HG02852 (cell line): ENCODE data around the gene OR11G2.
"Not testable (repeated sequence)": the region's sequence is repeated elsewhere in the genome, so short reads cannot be mapped to it uniquely, and the experiment has no call there.

ENCODE experiments used
- ATAC-seq: cut with Tn5 transposase; IDR thresholded peaks from one replicate; pipeline ENCODE4 v1.9.1; 2021; ENCODE audit warnings: mild to moderate bottlenecking, moderate library complexity; ENCODE audit not compliant: unreplicated experiment

The OR11G2 gene

DNA sequence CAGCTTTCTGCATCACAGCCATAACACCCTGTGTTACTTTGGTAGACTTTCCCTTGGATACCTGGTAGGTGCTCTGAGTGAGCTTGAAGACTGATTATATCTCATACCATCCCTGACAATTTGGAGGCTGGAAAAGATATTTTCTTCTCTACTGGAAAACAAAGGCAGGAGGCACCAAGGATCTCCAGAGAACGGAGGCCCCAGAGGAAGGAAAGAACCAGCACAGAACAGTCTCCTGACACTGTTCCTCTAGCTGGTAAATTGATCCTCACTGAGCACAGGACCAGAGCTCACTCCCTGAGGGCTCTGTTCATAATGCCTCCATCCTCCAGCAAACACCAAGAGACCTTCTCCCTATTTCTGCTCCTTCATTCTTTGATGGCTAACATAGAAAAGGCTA, at the start of gene OR11G2:
Gene OR11G2, plus strand, starts transcription at position 301 of the 400 bp plus-strand sequence. CDS start 6,542 bp downstream, outside the sequence.
- no peak for ATAC-seq

DNA sequence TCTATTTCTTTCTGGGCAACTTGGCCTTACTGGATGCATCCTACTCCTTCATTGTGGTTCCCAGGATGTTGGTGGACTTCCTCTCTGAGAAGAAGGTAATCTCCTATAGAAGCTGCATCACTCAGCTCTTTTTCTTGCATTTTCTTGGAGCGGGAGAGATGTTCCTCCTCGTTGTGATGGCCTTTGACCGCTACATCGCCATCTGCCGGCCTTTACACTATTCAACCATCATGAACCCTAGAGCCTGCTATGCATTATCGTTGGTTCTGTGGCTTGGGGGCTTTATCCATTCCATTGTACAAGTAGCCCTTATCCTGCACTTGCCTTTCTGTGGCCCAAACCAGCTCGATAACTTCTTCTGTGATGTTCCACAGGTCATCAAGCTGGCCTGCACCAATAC, 46.8 kb upstream of the OR11G2 start:
- ATAC-seq = no peak

DNA sequence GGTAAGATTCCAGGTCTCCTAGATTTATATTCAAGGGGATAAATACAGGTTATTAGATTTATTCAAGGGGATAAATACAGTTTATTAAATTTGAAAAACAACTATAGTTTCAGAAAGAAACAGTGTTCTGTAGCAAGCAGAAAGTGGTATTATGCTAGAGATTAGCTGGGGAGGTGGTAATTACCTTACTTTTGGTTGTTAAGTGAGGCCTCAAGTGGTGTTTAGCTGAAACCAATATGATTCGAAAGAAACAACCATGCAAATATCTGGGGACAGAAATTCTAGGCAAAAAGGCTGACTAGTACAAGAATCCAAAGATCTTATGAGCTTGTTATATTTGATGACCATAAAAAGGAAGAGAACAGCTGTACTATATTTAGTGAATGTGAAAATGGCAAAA, 45.9 kb upstream of the OR11G2 start:
- no peak for ATAC-seq

- no peak for ATAC-seq
These were observed 26.2 kb upstream of the OR11G2 start for GRCh38 chr14:20164462-20164861.

DNA sequence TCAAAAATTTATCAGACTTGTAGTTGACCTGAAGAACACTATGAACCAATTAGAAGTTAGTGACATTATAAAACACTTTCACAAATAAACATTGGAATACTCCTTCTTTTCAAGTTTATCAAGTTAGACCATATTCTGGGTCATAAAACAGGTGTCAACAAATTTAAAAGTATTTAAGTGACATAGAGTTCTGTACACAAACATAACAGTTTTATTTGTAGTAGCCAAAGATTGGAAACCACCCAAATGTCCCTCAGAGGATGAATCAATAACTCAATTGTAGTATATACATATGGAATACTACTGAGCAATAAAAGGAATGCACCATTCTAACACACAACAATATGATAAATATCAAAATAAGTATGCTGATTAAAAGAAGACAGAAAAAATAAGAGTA, 23.6 kb upstream of the OR11G2 start:
- ATAC-seq = no peak

- not testable (repeated sequence) for ATAC-seq
These were observed 20.8 kb upstream of the OR11G2 start for GRCh38 chr14:20169852-20170251.

DNA sequence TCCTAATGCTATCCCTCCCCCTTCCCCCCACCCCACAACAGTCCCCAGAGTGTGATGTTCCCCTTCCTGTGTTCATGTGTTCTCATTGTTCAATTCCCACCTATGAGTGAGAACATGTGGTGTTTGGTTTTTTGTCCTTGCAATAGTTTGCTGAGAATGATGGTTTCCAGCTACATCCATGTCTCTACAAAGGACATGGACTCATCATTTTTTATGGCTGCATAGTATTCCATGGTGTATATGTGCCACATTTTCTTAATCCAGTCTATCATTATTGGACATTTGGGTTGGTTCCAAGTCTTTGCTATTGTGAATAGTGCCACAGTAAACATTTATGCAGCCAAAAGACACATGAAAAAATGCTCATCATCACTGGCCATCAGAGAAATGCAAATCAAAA, 16.5 kb upstream of the OR11G2 start:
- not testable (repeated sequence) for ATAC-seq

- ATAC-seq = no peak
These were observed 14.4 kb upstream of the OR11G2 start for GRCh38 chr14:20176330-20176729.

GRCh38 chr14:20177433-20177974, 13.2 kb upstream of the OR11G2 start:
- no peak for ATAC-seq

- ATAC-seq = no peak
These were observed 11.5 kb upstream of the OR11G2 start for GRCh38 chr14:20179218-20179617.

- no peak for ATAC-seq
These were observed 10.8 kb upstream of the OR11G2 start for GRCh38 chr14:20179880-20180279.

- no peak for ATAC-seq
These were observed 10.2 kb upstream of the OR11G2 start for GRCh38 chr14:20180486-20180885.

DNA sequence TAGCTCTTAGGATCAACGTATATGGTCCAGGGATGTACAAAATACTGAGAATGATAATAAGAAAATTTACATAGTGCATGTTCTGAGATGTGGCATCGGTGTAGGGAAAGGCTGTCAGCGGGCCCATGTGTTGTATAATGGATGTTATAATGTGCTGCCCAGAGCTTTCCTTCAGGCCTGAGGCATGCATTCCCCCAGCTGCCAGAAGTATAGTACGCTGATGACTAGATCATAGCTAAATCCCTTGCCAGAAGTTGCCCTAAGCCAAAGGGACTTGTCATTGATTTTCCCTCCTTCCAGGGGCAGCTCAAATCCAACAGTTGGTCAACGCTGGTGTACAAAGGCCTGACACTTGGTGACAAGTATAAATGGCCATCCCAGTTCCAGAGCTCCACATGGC, 6.5 kb upstream of the OR11G2 start:
- ATAC-seq = no peak

- ATAC-seq = no peak
These were observed 700 bp downstream of the OR11G2 start for GRCh38 chr14:20191396-20191795.

DNA sequence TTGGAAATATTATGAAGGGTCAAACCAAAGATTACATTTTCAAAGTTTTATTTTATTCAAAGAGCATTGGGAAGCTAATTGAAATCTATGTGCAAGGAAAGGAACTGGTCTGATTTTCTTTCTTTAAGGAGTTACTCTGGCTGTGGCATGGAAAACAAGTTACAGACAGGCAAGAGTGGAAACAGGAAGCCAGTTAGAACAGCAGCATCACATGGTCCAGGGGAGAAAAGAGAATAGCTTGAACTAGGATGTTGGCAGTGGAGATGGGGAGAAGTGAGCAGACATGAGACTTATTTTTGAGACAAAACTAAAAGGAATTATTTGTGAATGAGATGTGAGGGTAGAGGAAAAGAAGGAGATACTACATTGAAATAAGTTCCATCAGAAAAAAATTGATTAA, 3.4 kb downstream of the OR11G2 start:
- no peak for ATAC-seq

GRCh38 chr14:20195170-20195569, 4.5 kb downstream of the OR11G2 start:
- ATAC-seq = not testable (repeated sequence)

DNA sequence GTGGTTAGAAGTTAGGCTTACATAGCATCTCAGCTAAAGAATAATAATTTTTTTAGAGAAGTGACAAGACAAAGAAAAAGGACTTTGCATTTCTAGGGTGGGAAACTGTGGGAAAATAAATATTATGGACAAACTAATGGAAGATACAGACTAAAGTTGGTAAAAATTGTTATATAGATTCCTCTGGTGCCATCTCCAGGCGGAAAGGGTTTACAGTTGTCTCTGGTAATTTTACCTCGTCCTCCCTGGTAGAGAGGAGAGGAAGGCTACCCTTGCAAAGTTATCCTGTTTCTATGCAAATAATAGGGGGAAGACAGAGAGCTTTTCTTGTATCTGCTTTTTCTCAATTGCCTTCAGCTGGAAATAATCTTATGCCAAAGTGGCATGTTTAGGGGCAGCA, 5.2 kb downstream of the OR11G2 start:
- no peak for ATAC-seq

DNA sequence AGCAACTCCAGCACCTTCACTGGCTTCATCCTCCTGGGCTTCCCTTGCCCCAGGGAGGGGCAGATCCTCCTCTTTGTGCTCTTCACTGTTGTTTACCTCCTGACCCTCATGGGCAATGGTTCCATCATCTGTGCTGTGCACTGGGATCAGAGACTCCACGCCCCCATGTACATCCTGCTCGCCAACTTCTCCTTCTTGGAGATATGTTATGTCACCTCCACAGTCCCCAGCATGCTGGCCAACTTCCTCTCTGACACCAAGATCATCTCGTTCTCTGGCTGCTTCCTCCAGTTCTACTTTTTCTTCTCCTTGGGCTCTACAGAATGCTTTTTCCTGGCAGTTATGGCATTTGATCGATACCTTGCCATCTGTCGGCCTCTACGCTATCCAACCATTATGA, 6.8 kb downstream of the OR11G2 start:
- no peak for ATAC-seq

- ATAC-seq = no peak
These were observed 8.3 kb downstream of the OR11G2 start for GRCh38 chr14:20198991-20199390.

DNA sequence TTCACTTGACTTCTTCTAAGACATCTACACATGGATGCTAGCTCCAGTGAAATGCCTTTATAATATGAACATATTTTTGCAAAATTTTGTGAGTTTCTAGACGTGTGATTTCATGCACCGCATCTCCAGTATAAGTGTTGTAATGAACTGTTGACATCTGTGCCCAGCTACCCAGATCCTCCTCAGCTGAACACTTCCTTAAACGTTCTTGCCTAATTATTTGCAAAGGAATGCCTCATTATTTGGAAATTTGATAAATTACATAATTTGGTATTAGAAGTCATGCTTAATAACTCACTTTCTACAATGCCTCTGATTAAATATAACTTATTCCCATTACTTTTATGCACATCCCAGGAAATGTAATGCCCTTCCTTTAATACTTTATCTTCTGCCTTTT, 14.0 kb downstream of the OR11G2 start:
- no peak for ATAC-seq

- no peak for ATAC-seq
These were observed 18.9 kb downstream of the OR11G2 start for GRCh38 chr14:20209595-20209994.

DNA sequence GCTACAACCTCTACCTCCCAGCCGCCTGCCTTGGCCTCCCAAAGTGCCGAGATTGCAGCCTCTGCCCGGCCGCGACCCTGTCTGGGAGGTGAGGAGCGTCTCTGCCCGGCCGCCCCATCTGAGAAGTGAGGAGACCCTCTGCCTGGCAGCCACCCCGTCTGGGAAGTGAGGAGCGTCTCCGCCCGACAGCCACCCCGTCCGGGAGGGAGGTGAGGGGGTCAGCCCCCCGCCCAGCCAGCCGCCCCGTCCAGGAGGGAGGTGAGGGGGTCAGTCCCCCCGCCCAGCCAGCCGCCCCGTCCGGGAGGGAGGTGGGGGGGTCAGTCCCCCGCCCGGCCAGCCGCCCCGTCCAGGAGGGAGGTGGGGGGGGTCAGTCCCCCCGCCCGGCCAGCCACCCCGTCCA, 21.7 kb downstream of the OR11G2 start:
- ATAC-seq = not testable (repeated sequence)

GRCh38 chr14:20215196-20215595, 24.5 kb downstream of the OR11G2 start:
- ATAC-seq = no peak
